ENCODE measurements around the gene ACSL3. TPM values are rescaled to one million over a fixed set of nuclear protein-coding genes. Genes with fewer than 3 reads are reported as not detected.

ACSL3 gene
- total RNA-seq, 1 donor from 2014 or later = 50.3 TPM

- ATAC-seq (no peak), DNase-seq (ENCODE audit: missing footprints) (no peak)
- intact Hi-C loops (cut with DNase I) = no loop called here
These were observed 16.1 kb downstream of the ACSL3 start for GRCh38 chr2:222876947-222877346.

DNA sequence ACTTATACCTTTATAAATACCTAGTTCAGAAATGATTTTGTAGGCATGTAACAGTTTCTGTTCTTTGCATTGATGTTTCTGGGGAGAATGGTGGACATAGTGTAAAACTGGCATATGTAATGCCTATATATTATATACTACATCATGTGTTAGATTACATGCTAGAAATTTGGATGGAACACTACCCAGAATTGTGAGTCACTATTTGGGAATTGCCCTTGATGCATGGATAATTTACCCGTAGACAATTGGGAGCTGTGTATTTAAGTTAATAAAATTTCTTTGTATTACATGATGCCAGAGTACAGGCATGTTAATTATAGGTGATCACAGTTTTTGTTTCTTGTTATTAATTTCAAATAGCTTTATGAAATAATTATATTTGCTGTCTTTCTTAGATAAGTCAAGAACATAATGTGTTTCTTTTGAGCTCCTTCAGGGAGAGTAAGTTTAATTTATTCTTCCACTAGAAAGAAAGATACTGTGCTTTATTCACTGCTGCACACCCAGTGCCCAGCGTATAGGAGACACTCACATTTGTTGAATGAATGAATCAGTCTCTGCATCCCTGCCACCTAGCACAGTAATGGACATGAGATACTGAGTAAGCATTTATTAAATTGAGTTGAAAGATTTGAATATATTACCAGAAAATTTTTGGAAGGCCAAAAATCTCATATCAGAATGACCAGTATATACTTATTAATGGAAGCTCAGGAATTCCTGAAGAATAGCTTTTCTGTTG lies 16.9 kb downstream of the ACSL3 start:
- intact Hi-C loops (cut with DNase I) = no loop called here
- DNase-seq (ENCODE audit: missing footprints) (no peak), ATAC-seq (no peak)

DNA sequence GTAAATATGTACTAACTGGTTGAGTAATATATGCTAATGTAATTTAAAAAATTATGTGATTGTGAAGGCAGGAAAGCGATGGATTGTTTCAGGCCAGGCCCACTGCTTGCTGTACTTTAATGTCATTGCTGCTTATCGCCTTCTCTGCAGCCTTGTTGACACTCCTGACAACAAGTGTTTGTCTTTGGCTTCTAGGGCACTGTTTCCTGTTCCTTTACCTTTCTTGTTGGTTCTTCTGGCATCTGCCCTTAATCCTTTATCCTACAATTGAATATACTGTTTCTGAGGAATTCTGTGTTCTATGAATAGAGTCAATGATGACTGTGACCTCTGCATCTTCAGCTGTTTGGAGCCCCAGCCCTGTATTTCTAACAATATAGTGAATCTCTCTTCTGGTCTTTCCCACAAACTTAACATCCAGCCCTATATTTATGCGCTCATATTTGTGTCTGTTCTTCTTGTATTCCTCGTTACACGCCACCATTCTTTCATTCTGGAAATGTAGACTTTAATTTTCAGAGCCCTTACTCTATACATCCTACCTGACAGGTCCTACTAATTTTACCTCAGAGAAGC lies 17.6 kb downstream of the ACSL3 start:
- DNase-seq (ENCODE audit: missing footprints) (no peak), ATAC-seq (no peak)
- intact Hi-C loops (cut with DNase I) = no loop called here

DNA sequence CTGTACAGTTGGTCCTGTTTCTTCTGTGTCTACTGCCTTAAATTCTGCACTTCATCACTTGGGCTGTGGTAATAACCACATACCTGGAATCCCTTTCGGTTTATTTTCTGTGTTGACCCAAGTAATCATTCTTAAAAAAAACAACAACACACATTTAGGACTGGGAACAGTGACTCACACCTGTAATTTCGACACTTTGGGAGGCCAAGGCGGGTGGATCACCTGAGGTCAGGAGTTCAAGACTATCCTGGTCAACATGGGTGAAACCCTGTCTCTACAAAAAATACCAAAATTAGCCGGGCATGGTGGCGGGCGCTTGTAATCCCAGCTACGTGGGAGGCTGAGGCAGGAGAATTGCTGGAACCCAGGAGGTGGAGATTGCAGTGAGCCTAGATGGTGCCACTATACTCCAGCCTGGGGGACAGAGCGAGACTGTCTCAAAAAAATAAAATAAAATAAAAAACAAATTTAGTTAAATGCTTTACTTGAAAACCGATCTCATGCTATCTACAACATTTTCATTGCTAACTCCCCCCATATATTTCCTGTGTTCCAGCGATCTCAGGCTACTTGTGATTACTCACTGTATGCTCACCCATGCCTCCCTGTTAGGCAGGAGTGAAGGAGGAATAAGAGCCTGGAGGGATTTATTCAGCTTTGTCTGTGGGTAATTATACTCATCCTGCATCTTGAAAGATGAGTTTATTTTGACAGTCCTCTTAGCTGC lies 18.2 kb downstream of the ACSL3 start:
- intact Hi-C loops (cut with DNase I) = no loop called here
- DNase-seq (ENCODE audit: missing footprints) (no peak), ATAC-seq (no peak)

- ATAC-seq = no peak
- DNase-seq (ENCODE audit: missing footprints) = no peak
- intact Hi-C loops (cut with DNase I) = no loop called here
These were observed 18.7 kb downstream of the ACSL3 start for GRCh38 chr2:222879604-222879933.

- ATAC-seq = no peak
- no peak for DNase-seq (ENCODE audit: missing footprints)
- intact Hi-C loops (cut with DNase I) = no loop called here
These were observed 21.7 kb downstream of the ACSL3 start for GRCh38 chr2:222882484-222882928.

DNA sequence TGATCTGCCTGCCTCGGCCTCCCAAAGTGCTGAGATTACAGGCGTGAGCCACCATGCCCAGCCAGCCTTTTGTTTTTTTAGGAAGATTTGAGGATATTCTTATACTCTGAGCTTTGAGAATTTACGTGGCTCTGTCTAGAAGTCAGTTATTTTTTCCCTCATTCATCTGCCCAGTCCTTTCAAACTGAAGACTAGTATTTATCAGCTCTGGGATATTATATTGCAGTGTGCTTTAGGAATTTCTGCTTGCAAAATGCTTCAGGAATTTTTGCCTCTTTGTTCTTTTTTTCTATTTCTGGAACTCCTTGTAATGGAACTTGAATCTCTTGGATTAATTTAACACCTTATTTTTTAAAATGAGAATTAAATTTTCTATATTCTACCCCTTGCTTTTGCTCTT lies 22.6 kb downstream of the ACSL3 start:
- no peak for ATAC-seq
- intact Hi-C loops (cut with DNase I) = no loop called here
- no peak for DNase-seq (ENCODE audit: missing footprints)

DNA sequence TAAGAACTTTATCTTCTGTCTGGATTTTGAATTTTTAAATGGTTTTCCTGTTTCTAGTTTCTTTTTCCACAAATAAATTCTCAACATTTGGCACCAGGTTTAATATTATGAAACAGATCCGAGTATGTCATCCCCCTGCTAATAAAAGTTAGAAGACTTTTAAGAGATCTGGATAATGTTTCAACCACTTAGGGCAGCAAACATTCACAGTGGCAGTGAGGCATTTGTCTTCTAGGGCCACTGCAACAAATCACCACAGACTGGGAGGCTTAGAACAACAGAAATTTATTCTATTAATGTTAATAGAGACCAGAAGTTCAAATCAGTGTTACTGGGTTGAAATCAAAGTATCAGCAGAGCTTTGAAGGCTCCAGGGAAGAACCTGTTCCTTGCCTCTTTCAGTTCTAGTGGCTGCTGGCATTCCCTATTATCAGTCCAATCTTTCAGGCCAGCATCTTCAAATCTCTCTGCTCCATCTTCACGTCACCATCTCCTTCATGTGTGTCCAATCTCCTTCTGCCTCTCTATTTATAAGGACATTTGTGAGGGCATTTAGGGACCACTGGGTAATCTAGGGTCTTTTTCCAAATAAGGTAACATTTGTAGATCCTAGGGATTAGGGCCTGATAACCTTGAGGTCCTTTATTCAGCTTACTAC lies 23.4 kb downstream of the ACSL3 start:
- peak; percentile 58 for ATAC-seq

DNA sequence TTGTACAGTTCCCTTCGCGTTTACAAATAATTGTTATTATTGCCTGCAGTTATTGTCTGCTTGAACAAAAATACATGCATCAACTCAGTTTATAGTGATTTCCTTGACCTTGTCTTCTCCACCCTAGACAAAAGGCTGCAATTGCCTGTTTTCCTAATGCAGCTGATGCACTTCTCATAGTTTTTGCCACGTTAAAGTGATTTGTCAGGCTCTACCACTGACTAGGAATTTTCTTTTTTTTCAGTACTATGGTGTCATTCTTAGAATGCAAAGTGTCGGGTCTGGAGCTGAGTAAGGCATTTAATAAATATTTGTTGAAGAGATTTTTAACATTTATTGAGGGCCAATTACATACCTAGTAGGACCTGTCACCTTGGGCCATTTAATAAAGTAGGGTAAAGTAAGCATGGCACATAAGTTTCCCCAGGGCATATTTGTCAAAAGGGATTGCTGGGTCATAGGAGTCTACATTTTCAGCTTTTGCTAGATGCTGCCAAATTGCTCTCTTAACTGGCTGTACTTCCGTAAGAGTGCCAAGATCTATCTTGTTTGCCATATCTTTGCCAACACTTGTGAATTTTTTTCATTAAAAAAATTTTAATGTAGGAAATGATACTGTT lies 24.1 kb downstream of the ACSL3 start:
- intact Hi-C loops (cut with DNase I) = no loop called here
- ATAC-seq (peak; percentile 46), DNase-seq (ENCODE audit: missing footprints) (no peak)

More for the DNA sequence above, 23.4 kb downstream of the ACSL3 start:
- DNase-seq (ENCODE audit: missing footprints) = no peak
- intact Hi-C loops (cut with DNase I) = no loop called here

DNA sequence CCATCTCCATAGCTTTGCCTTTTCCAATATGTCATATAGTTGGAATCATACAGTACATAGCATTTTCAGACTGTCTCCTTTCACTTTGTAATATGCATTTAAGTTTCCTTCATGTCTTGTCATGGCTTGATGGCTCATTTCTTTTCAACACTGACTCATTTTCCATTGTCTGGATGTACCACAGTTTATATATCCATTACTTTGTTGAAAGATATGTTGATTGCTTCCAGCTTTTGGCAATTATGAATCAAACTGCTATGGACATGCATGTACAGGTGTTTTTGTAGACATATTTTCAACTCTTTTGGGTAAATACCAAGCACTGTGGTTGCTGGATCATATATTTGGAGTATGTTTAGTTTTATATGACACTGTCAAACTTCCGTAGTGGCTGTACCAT lies 26.3 kb downstream of the ACSL3 start:
- ATAC-seq = no peak
- intact Hi-C loops (cut with DNase I) = no loop called here

GRCh38 chr2:222888716-222889115 lies 27.9 kb downstream of the ACSL3 start:
- ATAC-seq (no peak), DNase-seq (ENCODE audit: missing footprints) (no peak)
- intact Hi-C loops (cut with DNase I) = no loop called here

More for the DNA sequence above, 26.3 kb downstream of the ACSL3 start:
- DNase-seq (ENCODE audit: missing footprints) = no peak

GRCh38 chr2:222891890-222892289 lies 31.1 kb downstream of the ACSL3 start:
- peak; percentile 20 for ATAC-seq
- no peak for DNase-seq (ENCODE audit: missing footprints)
- intact Hi-C loops (cut with DNase I) = no loop called here

DNA sequence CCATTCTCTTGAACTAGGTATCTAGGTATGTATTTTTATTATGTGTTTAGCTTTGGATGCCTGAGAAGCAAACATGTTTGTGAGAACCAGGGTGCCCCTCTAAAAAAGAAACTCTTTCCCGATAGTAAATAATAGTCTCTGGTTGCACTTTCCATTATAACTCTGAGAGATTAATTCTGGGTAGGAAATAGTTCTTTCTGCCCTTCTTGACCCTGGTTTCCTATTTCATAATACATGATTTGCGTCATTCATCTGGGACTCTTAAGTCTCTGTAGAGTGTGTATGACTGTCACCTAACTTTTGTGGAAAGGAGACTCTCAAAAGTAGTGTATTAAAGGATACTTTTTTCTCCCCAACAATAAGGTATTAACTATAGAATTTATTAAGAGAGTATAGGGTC lies 31.5 kb downstream of the ACSL3 start:
- ATAC-seq = peak; percentile 85
- intact Hi-C loops (cut with DNase I) = no loop called here
- no peak for DNase-seq (ENCODE audit: missing footprints)

GRCh38 chr2:222892761-222893160 lies 31.9 kb downstream of the ACSL3 start:
- intact Hi-C loops (cut with DNase I) = no loop called here
- ATAC-seq = no peak
- no peak for DNase-seq (ENCODE audit: missing footprints)

- ATAC-seq (no peak), DNase-seq (ENCODE audit: missing footprints) (no peak)
- intact Hi-C loops (cut with DNase I) = no loop called here
These were observed 32.9 kb downstream of the ACSL3 start for GRCh38 chr2:222893716-222894115.

DNA sequence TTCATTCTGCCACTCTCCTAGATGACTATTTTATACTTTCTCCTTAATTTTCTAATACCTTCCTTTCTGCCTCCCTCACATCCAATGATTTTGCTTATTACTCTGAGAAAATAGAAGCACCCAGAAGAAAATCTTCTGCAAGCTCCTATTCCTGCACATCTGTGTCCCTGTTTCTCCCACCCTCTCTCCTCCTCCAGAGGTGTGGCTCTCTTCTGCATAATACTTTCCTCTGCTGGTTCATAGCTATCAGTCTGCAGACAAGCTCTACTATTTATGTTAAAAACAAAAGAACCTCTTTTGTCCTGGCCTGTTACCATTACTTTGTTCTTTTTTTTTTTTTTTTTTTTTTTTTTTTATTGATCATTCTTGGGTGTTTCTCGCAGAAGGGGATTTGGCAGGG lies 34.3 kb downstream of the ACSL3 start:
- intact Hi-C loops (cut with DNase I) = no loop called here
- DNase-seq (ENCODE audit: missing footprints) (no peak), ATAC-seq (no peak)

- ATAC-seq (no peak), DNase-seq (ENCODE audit: missing footprints) (no peak)
- intact Hi-C loops (cut with DNase I) = no loop called here
These were observed 37.1 kb downstream of the ACSL3 start for GRCh38 chr2:222897898-222898297.

DNA sequence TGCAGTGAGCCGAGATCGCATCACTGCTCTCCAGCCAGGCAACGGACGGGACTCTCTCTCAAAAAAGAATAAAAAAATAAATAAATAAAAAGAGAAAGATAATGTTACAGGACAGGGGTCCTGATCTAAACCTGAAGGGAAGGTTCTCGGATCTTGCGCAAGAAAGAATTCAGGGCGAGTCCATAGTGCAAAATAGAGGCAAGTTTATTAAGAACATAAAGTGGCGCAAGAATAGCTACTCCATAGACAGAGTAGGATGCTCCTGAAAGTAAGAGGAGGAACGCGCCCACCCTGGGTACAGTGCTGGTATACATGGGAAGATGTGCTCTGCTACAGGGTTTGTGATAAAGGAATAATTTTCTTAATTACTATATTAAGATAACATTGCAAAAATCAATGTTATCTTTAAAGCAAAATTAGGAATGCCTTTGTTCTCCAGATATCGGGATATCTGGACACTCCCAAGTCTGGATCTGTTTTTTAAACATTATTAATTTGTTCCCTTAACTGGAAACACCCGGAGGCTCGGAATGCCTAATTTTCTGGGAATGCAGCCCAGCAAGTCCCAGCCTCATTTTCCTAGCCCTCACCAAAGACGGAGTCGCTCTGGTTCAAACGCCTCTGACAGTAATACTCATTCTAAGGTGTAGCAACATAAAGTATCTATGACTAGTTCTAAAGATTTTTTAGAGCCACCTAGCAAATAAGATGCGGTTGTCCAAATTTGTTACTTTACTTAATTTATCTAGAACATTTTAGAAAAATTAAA lies 38.8 kb downstream of the ACSL3 start:
- no peak for DNase-seq (ENCODE audit: missing footprints)
- no peak for ATAC-seq
- intact Hi-C loops (cut with DNase I) = loop anchor here (5.0 kb wide), 2 partner anchors 37 to 102 kb away; partner anchors contain the start of gene ACSL3
